ENCODE results near the gene HSPA12A. TPM values are rescaled to one million over a fixed set of nuclear protein-coding genes. Genes with fewer than 3 reads are reported as not detected.

Gene HSPA12A
- total RNA-seq, 4 donors from 2014 or later, result 6.4 to 9.9 (median 9.5) TPM

GRCh38 chr10:116744885-116745284, 2.5 kb upstream of the HSPA12A start:
- WGBS, 2 donors, result 68 to 79% methylated on average over 6 of the region's 6 CpGs
- intact Hi-C loops (cut with DNase I; ENCODE audit: low total_unique reads), result loop anchor here (5.0 kb wide), 1 partner anchor 247 kb away; no protein-coding TSS in a partner anchor
- no peak for TF ChIP-seq CTCF (IDR thresholded peaks at IDR 0.05)
- no peak for TF ChIP-seq POLR2A (IDR thresholded peaks at IDR 0.05)
- no peak for DNase-seq (ENCODE audit: low spot score in 2 of 2)
- no peak overlapping the region for H3K4me3 ChIP-seq (ENCODE audit: low read depth, poor library complexity, severe bottlenecking)

GRCh38 chr10:116744163-116744753, 1.9 kb upstream of the HSPA12A start:
- intact Hi-C loops (cut with DNase I; ENCODE audit: low total_unique reads), result no loop called here
- H3K4me3 ChIP-seq (ENCODE audit: low read depth, poor library complexity, severe bottlenecking), result no peak overlapping the region
- 87 to 93% methylated on average over 11 to 12 of the region's 12 CpGs for WGBS, 2 donors
- no peak for DNase-seq (ENCODE audit: low spot score in 2 of 2)
- TF ChIP-seq CTCF (IDR thresholded peaks at IDR 0.05), result no peak
- TF ChIP-seq POLR2A (IDR thresholded peaks at IDR 0.05), result no peak

GRCh38 chr10:116743266-116744064, 1.1 kb upstream of the HSPA12A start:
- H3K4me3 ChIP-seq (ENCODE audit: low read depth, poor library complexity, severe bottlenecking), result no peak overlapping the region
- intact Hi-C loops (cut with DNase I; ENCODE audit: low total_unique reads), result no loop called here
- TF ChIP-seq POLR2A (IDR thresholded peaks at IDR 0.05), result no peak
- TF ChIP-seq CTCF (IDR thresholded peaks at IDR 0.05), result no peak
- WGBS, 2 donors, result 33 to 42% methylated on average over 23 to 24 of the region's 24 CpGs
- DNase-seq (ENCODE audit: low spot score in 2 of 2), result no peak

- TF ChIP-seq CTCF (IDR thresholded peaks at IDR 0.05) (no peak), POLR2A (IDR thresholded peaks at IDR 0.05) (no peak)
- peak overlapping the region; percentile 81 for H3K4me3 ChIP-seq (ENCODE audit: low read depth, poor library complexity, severe bottlenecking)
- 0 to 1% methylated on average over 38 to 78 of the region's 93 CpGs for WGBS, 2 donors
- intact Hi-C loops (cut with DNase I; ENCODE audit: low total_unique reads), result no loop called here
- DNase-seq (ENCODE audit: low spot score in 2 of 2), result no peak
Measured at GRCh38 chr10:116741391-116742351, 695 bp downstream of the HSPA12A start.

GRCh38 chr10:116740971-116741370, 1.4 kb downstream of the HSPA12A start:
- intact Hi-C loops (cut with DNase I; ENCODE audit: low total_unique reads), result no loop called here
- DNase-seq (ENCODE audit: low spot score in 2 of 2), result no peak
- TF ChIP-seq POLR2A (IDR thresholded peaks at IDR 0.05), result no peak
- no peak for TF ChIP-seq CTCF (IDR thresholded peaks at IDR 0.05)
- no peak overlapping the region for H3K4me3 ChIP-seq (ENCODE audit: low read depth, poor library complexity, severe bottlenecking)
- 15 to 40% methylated on average over 8 to 12 of the region's 13 CpGs for WGBS, 2 donors
